Parathyroid adenoma (tissue), 2 donors: Measurements from ENCODE around the gene KRT76.

ENCODE experiments used
- H2AFZ ChIP-seq: fragments of 300-600 bp; sonication (generic); one replicate; pipeline ENCODE4 v1.7.0; 2017; ENCODE audit warnings: antibody characterized with exemption, mild to moderate bottlenecking
- H3K27ac ChIP-seq: fragments of 300-600 bp; sonication (generic); one replicate; pipeline ENCODE4 v1.7.0; 2017
- H3K27me3 ChIP-seq: fragments of 300-600 bp; sonication (generic); one replicate; pipeline ENCODE4 v1.7.0; 2017; ENCODE audit warnings: low read length; ENCODE audit not compliant: control insufficient read depth, insufficient read depth
- H3K36me3 ChIP-seq: fragments of 300-600 bp; sonication (generic); one replicate; pipeline ENCODE4 v1.7.0; 2017; ENCODE audit warnings: low read length; ENCODE audit not compliant: control insufficient read depth, insufficient read depth
- H3K4me1 ChIP-seq: fragments of 300-600 bp; sonication (generic); one replicate; pipeline ENCODE4 v1.7.0; 2017; ENCODE audit warnings: control low read depth
- H3K4me2 ChIP-seq: fragments of 300-600 bp; sonication (generic); one replicate; pipeline ENCODE4 v1.7.0; 2017; ENCODE audit warnings: low read length
- H3K4me3 ChIP-seq: fragments of 300-600 bp; sonication (generic); one replicate; pipeline ENCODE4 v1.7.0; 2017; ENCODE audit warnings: low read depth, low read length
- H3K79me2 ChIP-seq: fragments of 300-600 bp; sonication (generic); one replicate; pipeline ENCODE4 v1.7.0; 2017; ENCODE audit warnings: control low read depth
- H3K9ac ChIP-seq: fragments of 300-600 bp; sonication (generic); one replicate; pipeline ENCODE4 v1.7.0; 2017; ENCODE audit warnings: mild to moderate bottlenecking
- H3K9me3 ChIP-seq: fragments of 300-600 bp; sonication (generic); one replicate; pipeline ENCODE4 v1.7.0; 2017; ENCODE audit warnings: low read length; ENCODE audit not compliant: control insufficient read depth
- TF ChIP-seq, protein P1 (sequence below): fragments of 300-600 bp; sonication (generic); IDR thresholded peaks from one replicate; pipeline ENCODE4 v1.7.0; 2017; ENCODE audit warnings: antibody characterized with exemption, mild to moderate bottlenecking
- donor health status: primary hyperparathyroidism.

The KRT76 gene

DNA sequence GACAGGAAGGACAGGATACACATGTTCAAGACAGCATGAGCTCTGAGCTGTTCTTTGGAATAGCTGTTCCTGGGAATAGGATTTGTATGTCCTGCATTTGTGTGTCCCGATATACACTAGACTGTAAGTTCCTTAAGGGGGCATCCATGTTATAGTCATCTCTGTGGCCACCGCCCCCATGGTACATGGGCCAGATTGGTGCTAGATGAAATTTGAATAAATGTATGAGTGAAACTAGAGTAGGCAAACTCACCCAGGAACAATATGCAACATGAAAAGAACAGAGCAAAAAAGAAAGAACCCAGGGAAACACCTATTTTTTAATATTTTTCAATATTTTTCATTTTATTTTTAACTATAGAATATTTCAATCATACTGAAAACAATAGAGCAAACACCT lies 48.8 kb downstream of the KRT76 start:
- H3K4me3 ChIP-seq: no peak overlapping the region
- TF ChIP-seq, protein P1, sequence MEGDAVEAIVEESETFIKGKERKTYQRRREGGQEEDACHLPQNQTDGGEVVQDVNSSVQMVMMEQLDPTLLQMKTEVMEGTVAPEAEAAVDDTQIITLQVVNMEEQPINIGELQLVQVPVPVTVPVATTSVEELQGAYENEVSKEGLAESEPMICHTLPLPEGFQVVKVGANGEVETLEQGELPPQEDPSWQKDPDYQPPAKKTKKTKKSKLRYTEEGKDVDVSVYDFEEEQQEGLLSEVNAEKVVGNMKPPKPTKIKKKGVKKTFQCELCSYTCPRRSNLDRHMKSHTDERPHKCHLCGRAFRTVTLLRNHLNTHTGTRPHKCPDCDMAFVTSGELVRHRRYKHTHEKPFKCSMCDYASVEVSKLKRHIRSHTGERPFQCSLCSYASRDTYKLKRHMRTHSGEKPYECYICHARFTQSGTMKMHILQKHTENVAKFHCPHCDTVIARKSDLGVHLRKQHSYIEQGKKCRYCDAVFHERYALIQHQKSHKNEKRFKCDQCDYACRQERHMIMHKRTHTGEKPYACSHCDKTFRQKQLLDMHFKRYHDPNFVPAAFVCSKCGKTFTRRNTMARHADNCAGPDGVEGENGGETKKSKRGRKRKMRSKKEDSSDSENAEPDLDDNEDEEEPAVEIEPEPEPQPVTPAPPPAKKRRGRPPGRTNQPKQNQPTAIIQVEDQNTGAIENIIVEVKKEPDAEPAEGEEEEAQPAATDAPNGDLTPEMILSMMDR: no peak
- H3K27me3 ChIP-seq: no peaks in the 10 kb centered on the region
- no peaks in the 10 kb centered on the region for H3K36me3 ChIP-seq
- no peaks in the 10 kb centered on the region for H3K79me2 ChIP-seq
- H3K4me2 ChIP-seq: no peak overlapping the region
- no peak overlapping the region for H3K27ac ChIP-seq
- no peak overlapping the region for H3K9ac ChIP-seq
- H2AFZ ChIP-seq: no peak overlapping the region
- H3K4me1 ChIP-seq: no peaks in the 10 kb centered on the region
- no peaks in the 10 kb centered on the region for H3K9me3 ChIP-seq

DNA sequence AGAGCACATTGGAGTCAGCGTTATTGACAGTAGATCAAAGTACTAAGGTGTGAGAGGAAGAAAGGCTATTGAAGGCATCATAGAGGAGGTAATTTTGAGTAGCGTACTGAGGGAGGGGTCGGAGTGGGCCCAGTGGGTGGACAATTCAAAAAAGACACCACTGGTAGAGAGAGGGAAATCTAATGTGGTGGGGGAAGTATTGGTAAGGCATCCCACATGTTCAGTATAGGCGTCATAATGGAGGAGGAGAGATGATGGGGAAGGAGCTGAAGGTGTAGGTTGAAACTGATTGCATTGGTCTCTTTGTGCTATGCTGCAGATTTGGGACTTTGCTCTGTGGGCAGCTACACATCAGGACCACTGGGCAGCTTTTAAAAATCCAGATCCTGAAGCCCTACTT lies 50.1 kb downstream of the KRT76 start:
- Histone ChIP-seq H2AFZ (no peak overlapping the region), H3K9me3 (no peaks in the 10 kb centered on the region), H3K79me2 (no peaks in the 10 kb centered on the region), H3K27ac (no peak overlapping the region), H3K4me1 (no peaks in the 10 kb centered on the region), H3K4me2 (no peak overlapping the region), H3K36me3 (no peaks in the 10 kb centered on the region), H3K27me3 (no peaks in the 10 kb centered on the region), H3K9ac (no peak overlapping the region), H3K4me3 (no peak overlapping the region)
- TF ChIP-seq, protein P1: no peak

DNA sequence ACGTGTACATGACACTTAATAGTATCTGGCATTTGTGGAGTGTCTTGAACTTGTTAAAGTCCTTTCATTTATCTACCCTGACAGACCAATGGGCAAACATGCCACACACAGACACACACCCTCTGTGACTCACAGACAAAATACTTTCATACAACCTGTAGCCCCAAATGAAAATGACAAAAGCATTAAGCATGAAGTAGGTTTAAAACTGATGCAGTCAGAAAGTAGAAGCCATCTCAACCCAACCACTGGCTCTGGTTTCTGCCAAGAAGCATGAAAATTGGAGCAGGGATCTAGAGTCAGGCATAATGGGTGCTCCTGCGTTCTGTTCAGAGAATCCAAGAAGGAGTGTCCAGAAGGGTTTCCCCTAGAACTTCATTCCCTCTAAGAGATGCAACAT lies 50.7 kb downstream of the KRT76 start:
- no peaks in the 10 kb centered on the region for H3K27me3 ChIP-seq

DNA sequence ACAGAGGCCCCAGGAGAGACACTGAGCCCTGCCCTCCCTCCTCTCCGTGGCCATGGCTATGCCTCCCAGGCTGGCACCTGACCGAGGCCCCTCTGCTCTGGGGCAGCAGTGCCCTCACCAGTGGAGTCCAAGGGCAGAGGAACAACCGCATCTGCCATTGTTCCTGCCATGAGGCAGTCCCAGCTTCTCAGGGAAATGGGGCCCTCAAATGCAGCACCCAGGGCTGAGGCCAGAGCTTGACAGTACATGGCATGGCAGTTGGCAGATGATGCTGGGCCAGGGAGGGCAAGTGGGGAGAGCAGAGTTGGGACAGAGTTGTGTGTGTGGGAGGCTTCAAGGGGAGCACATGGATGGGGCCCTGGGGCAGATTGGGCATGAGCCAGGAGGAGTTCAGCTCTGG lies 52.8 kb downstream of the KRT76 start:
- Histone ChIP-seq H3K9ac (no peak overlapping the region), H3K4me1 (no peaks in the 10 kb centered on the region), H3K4me3 (no peak overlapping the region), H2AFZ (no peak overlapping the region), H3K27ac (no peak overlapping the region), H3K4me2 (no peak overlapping the region), H3K36me3 (no peaks in the 10 kb centered on the region), H3K79me2 (no peaks in the 10 kb centered on the region), H3K9me3 (no peaks in the 10 kb centered on the region), H3K27me3 (no peaks in the 10 kb centered on the region)
- TF ChIP-seq, protein P1: no peak

More for the DNA sequence above, 50.7 kb downstream of the KRT76 start:
- Histone ChIP-seq H3K4me2 (no peak overlapping the region), H3K27ac (no peak overlapping the region), H3K9ac (no peak overlapping the region), H3K79me2 (no peaks in the 10 kb centered on the region), H3K4me3 (no peak overlapping the region), H3K36me3 (no peaks in the 10 kb centered on the region), H3K4me1 (no peaks in the 10 kb centered on the region), H3K9me3 (no peaks in the 10 kb centered on the region), H2AFZ (no peak overlapping the region)
- TF ChIP-seq, protein P1: no peak

DNA sequence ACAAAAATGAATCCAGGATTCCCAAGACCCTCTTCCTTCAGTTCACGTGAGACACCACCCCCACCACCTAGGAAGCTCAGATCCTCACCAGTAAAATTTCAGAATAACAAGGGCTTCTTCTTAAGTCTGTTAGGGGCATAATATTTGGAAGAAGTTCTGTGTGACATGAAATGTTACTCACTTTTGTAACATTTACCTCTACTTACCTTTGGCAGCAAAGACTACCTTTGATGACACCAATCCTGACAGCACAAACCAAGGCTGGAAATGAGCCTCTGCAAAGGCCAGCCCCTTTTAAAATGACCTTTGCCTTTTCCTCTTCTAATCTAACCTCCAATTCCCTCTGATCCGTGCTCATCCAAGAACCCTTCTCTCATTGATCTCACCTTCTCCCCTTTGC lies 54.5 kb downstream of the KRT76 start:
- H3K4me1 ChIP-seq: no peaks in the 10 kb centered on the region
- no peak overlapping the region for H3K4me2 ChIP-seq
- H3K36me3 ChIP-seq: no peaks in the 10 kb centered on the region
- H3K4me3 ChIP-seq: no peak overlapping the region
- H3K9ac ChIP-seq: no peak overlapping the region
- H3K27ac ChIP-seq: no peak overlapping the region
- TF ChIP-seq, protein P1: no peak
- no peaks in the 10 kb centered on the region for H3K9me3 ChIP-seq
- H3K79me2 ChIP-seq: no peaks in the 10 kb centered on the region
- no peaks in the 10 kb centered on the region for H3K27me3 ChIP-seq
- H2AFZ ChIP-seq: no peak overlapping the region
